K562 (cell line): ENCODE data around the gene GAD1. TPM values are rescaled to one million over a fixed set of nuclear protein-coding genes. Genes with fewer than 3 reads are reported as not detected.

Experiments used
- DDX20 ChIP-seq: fragments of 450-650 bp; IDR thresholded peaks from 2 replicates; pipeline ENCODE4 v1.6.1; 2016; ENCODE audit warnings: missing genetic modification characterization, low read depth, mild to moderate bottlenecking, missing compliant biosample characterization, moderate library complexity
- DIDO1 ChIP-seq: fragments of 450-650 bp; IDR thresholded peaks from 2 replicates; pipeline ENCODE4 v1.6.1; 2016; ENCODE audit warnings: low read depth, missing biosample characterization, missing genetic modification characterization
- FOXM1 ChIP-seq, 2 experiments: fragments of 450-650 bp in 1 of 2; sonication (generic) in 1 of 2; formaldehyde crosslinking in 1 of 2; IDR thresholded peaks; 2 replicates each; pipeline versions ENCODE4 v1.6.1 to v1.9.0; 2017 to 2022; ENCODE audit warnings: low read depth in 2 of 2, mild to moderate bottlenecking in 2 of 2, missing genetic modification reagents in 1 of 2, moderate library complexity in 1 of 2
- GABPA ChIP-seq: fragments of 200-800 bp; sonication (Bioruptor generic); conservative IDR thresholded peaks from 2 replicates; pipeline ENCODE4 v1.6.1; 2016; ENCODE audit warnings: low read depth, missing genetic modification characterization, missing compliant biosample characterization
- GATA2 ChIP-seq: sonication (generic); formaldehyde crosslinking; IDR thresholded peaks from 2 replicates; pipeline ENCODE4 v1.4.0; 2020; ENCODE audit warnings: mild to moderate bottlenecking, missing genetic modification reagents
- HNRNPH1 ChIP-seq: fragments of 200-400 bp; formaldehyde crosslinking; optimal IDR thresholded peaks from 2 replicates; pipeline ENCODE3; 2017; ENCODE audit warnings: low read depth, mild to moderate bottlenecking, low read length, moderate library complexity
- HNRNPK ChIP-seq: fragments of 200-400 bp; formaldehyde crosslinking; IDR thresholded peaks from one replicate; pipeline ENCODE4 v1.6.1; 2018; ENCODE audit warnings: mild to moderate bottlenecking, low read depth, low read length; ENCODE audit not compliant: poor library complexity, severe bottlenecking
- PTTG1 ChIP-seq: fragments of 450-650 bp; IDR thresholded peaks from 2 replicates; pipeline ENCODE4 v1.6.1; 2016; ENCODE audit warnings: low read depth, mild to moderate bottlenecking, missing genetic modification characterization, missing compliant biosample characterization
- RBM34 ChIP-seq: fragments of 200-400 bp; formaldehyde crosslinking; IDR thresholded peaks from 2 replicates; pipeline ENCODE4 v1.6.1; 2018; ENCODE audit warnings: low read length, borderline replicate concordance; ENCODE audit not compliant: insufficient read depth
- SIRT6 ChIP-seq: IDR thresholded peaks from one replicate; pipeline ENCODE4 v1.6.1; 2012; ENCODE audit warnings: low read depth, mild to moderate bottlenecking, control low read depth, inconsistent platforms, low read length, moderate library complexity
- TEAD1 ChIP-seq, 2 experiments: fragments of 450-650 bp in 1 of 2; sonication (generic) in 1 of 2; formaldehyde crosslinking; IDR thresholded peaks; 2 replicates each; pipeline versions ENCODE4 v1.4.0 to v1.8.0; 2020 to 2022; ENCODE audit warnings: mild to moderate bottlenecking in 2 of 2, missing genetic modification reagents in 1 of 2
- U2AF1 ChIP-seq: fragments of 200-400 bp; formaldehyde crosslinking; optimal IDR thresholded peaks from 2 replicates; pipeline ENCODE3; 2017; ENCODE audit warnings: mild to moderate bottlenecking, low read depth, low read length, moderate library complexity
- XRCC5 ChIP-seq: fragments of 200-400 bp; formaldehyde crosslinking; IDR thresholded peaks from 2 replicates; pipeline ENCODE4 v1.6.1; 2017; ENCODE audit warnings: low read depth, mild to moderate bottlenecking, low read length
- ZBTB7A ChIP-seq: IDR thresholded peaks from 2 replicates; pipeline ENCODE4 v1.6.1; 2011; ENCODE audit warnings: low read depth, mild to moderate bottlenecking, low read length, moderate library complexity, borderline replicate concordance; ENCODE audit not compliant: control insufficient read depth
- ZNF197 ChIP-seq: fragments of 200-800 bp; sonication (Bioruptor generic); IDR thresholded peaks from 2 replicates; pipeline ENCODE4 v1.6.1; 2016; ENCODE audit warnings: low read depth, missing genetic modification characterization, missing compliant biosample characterization
- polyA plus RNA-seq, 8 experiments: library from polyadenylated mRNA; depleted of rRNA in 4 of 8; stranded (reverse) in 5 of 8; unstranded in 3 of 8; fragments of >200 nt; fragmentation: Nextera tagmentation in 2 of 8; fragmentation: Illumina TruSeq in 1 of 8; extraction: Ambion mirVana in 2 of 8; extraction: Trizol in 1 of 8; gene quantifications; 2 replicates each; pipeline versions ENCODE4 v1.2.1 to v1.2.3, GENCODE V29; 2011 to 2014; ENCODE audit warnings: inconsistent platforms in 1 of 8, missing spikeins in 1 of 8
- total RNA-seq, 7 experiments: library from RNA; depleted of rRNA in 6 of 7; stranded (reverse); fragments of >200 nt in 6 of 7; fragmentation: Illumina TruSeq in 2 of 7; extraction: Trizol in 2 of 7; gene quantifications; 2 replicates each; pipeline versions ENCODE4 v1.2.1 to v1.2.3, GENCODE V29; 2011 to 2021; ENCODE audit warnings: low replicate concordance in 1 of 7
- TF ChIP-seq, protein P1 (sequence below), 2 experiments: fragments of 200-800 bp in 1 of 2; sonication (Bioruptor generic) in 1 of 2; sonication (generic) in 1 of 2; formaldehyde crosslinking in 1 of 2; IDR thresholded peaks in 1 of 2; conservative IDR thresholded peaks in 1 of 2; 2 replicates each; pipeline versions ENCODE4 v1.5.0 to v1.6.1; 2016 to 2020; ENCODE audit warnings: missing compliant biosample characterization in 1 of 2, missing genetic modification characterization in 1 of 2, missing genetic modification reagents in 1 of 2
- TF ChIP-seq, protein P2 (sequence below): sonication (generic); formaldehyde crosslinking; IDR thresholded peaks from 2 replicates; pipeline ENCODE4 v1.8.1; 2023; ENCODE audit warnings: mild to moderate bottlenecking, missing genetic modification reagents

GAD1 gene
- total and polyA plus RNA-seq, 9 of the 15 experiments (the other 6 are each of a cell fraction or from before 2014, with no cell fraction given), result 2.7 to 29.1 (median 15.7) TPM

DNA sequence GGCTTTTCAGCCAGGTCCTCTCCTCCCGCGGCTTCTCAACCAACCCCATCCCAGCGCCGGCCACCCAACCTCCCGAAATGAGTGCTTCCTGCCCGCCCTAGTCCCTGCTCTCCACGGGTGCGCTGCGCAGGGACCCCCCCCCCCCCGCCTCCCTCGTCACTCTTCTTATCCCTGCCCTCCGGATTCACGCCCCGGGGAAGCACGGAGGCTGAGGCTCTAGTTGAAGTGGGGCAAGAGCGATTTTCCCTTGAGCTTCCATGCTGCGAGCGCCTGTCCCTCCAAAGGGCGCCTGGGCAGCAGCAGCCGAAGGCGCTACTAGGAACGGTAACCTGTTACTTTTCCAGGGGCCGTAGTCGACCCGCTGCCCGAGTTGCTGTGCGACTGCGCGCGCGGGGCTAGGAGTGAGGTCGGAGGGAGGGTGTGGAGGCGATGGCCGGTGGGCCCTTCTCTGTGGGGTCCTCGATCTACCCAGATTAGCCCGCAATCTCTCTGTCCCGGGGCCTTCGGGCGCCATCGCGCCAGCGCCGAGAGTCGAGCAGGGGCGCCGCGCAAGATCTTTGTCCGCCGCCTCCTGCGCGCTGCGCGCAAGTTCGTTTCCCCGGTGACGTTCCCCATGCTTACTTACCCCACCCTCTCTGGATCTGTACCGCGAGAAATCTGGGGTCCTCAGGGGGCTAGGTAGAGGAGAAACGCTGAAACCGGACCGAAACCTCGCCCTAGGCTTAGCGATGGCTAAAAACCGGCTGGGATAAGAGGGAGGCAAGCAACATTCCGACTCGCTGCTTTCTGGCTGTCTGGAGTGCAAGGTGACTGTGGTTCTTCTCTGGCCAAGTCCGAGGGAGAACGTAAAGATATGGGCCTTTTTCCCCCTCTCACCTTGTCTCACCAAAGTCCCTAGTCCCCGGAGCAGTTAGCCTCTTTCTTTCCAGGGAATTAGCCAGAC is 677 bp downstream of the GAD1 start (continued):
- TF ChIP-seq, protein P1, sequence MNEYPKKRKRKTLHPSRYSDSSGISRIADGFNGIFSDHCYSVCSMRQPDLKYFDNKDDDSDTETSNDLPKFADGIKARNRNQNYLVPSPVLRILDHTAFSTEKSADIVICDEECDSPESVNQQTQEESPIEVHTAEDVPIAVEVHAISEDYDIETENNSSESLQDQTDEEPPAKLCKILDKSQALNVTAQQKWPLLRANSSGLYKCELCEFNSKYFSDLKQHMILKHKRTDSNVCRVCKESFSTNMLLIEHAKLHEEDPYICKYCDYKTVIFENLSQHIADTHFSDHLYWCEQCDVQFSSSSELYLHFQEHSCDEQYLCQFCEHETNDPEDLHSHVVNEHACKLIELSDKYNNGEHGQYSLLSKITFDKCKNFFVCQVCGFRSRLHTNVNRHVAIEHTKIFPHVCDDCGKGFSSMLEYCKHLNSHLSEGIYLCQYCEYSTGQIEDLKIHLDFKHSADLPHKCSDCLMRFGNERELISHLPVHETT (CRISPR knock-in tag; conservative IDR thresholded peaks at IDR 0.05 in 1 of 2, IDR thresholded peaks at IDR 0.05 in 1 of 2), result peak in 1 of 2 experiments; percentile 46; a peak in 1 of 4 replicates
- TF ChIP-seq FOXM1 (IDR thresholded peaks at IDR 0.05; ENCODE audit: low read depth) (no peak), FOXM1 (CRISPR knock-in tag; IDR thresholded peaks at IDR 0.05; ENCODE audit: low read depth) (no peak), PTTG1 (no peak), DIDO1 (tag) (no peak), HNRNPH1 (no peak), U2AF1 (no peak), ZBTB7A (0 out of 2 replicates have a peak, but pooled peaks have one; percentile 28), HNRNPK (no peak), GATA2 (no peak), ZNF197 (CRISPR knock-in tag) (no peak), TEAD1 (CRISPR knock-in tag; IDR thresholded peaks at IDR 0.05) (peak in 1 of 2 experiments; percentile 52; a peak in 2 of 4 replicates), XRCC5 (no peak), RBM34 (no peak), SIRT6 (no peak), GABPA (0 out of 2 replicates have a peak, but pooled peaks have one; percentile 4), DDX20 (tag) (no peak)
- TF ChIP-seq, protein P2, sequence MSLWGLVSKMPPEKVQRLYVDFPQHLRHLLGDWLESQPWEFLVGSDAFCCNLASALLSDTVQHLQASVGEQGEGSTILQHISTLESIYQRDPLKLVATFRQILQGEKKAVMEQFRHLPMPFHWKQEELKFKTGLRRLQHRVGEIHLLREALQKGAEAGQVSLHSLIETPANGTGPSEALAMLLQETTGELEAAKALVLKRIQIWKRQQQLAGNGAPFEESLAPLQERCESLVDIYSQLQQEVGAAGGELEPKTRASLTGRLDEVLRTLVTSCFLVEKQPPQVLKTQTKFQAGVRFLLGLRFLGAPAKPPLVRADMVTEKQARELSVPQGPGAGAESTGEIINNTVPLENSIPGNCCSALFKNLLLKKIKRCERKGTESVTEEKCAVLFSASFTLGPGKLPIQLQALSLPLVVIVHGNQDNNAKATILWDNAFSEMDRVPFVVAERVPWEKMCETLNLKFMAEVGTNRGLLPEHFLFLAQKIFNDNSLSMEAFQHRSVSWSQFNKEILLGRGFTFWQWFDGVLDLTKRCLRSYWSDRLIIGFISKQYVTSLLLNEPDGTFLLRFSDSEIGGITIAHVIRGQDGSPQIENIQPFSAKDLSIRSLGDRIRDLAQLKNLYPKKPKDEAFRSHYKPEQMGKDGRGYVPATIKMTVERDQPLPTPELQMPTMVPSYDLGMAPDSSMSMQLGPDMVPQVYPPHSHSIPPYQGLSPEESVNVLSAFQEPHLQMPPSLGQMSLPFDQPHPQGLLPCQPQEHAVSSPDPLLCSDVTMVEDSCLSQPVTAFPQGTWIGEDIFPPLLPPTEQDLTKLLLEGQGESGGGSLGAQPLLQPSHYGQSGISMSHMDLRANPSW (CRISPR knock-in tag), result no peak
